ENCODE measurements around the gene STXBP3. TPM values are rescaled to one million over a fixed set of nuclear protein-coding genes. Genes with fewer than 3 reads are reported as not detected.
"Not testable (repeated sequence)": the region's sequence is repeated elsewhere in the genome, so short reads cannot be mapped to it uniquely, and the experiment has no call there.

STXBP3 gene
- polyA plus RNA-seq, 2 of the 4 experiments (the other 2 are of a cell fraction), result 30.4 to 44.8 TPM

GRCh38 chr1:108781575-108781944 is 35.1 kb downstream of the STXBP3 start:
- CTCF ChIA-PET; POLR2A ChIA-PET; H3K4me1 ChIP-seq; H3K4me2 ChIP-seq; H3K27ac ChIP-seq; FAIRE-seq; H3K4me3 ChIP-seq; DNase-seq (ENCODE audit: low read depth in 1 of 2, low spot score in 1 of 2); ATAC-seq: not testable (repeated sequence)
- WGBS (ENCODE audit: missing lambda C conversion rate), result 95% methylated on average over 1 of the region's 1 CpG
- H3K9me3 ChIP-seq, result peaks cover 15% of the 10 kb centered on the region

- 88% methylated on average over 6 of the region's 6 CpGs for WGBS (ENCODE audit: missing lambda C conversion rate)
- Histone ChIP-seq H3K4me1 (no peaks in the 10 kb centered on the region), H3K4me2 (no peak overlapping the region), H3K4me3 (no peak overlapping the region), H3K27ac (no peak overlapping the region), H3K9me3 (peaks cover 15% of the 10 kb centered on the region)
- TF ChIP-seq, protein P1, sequence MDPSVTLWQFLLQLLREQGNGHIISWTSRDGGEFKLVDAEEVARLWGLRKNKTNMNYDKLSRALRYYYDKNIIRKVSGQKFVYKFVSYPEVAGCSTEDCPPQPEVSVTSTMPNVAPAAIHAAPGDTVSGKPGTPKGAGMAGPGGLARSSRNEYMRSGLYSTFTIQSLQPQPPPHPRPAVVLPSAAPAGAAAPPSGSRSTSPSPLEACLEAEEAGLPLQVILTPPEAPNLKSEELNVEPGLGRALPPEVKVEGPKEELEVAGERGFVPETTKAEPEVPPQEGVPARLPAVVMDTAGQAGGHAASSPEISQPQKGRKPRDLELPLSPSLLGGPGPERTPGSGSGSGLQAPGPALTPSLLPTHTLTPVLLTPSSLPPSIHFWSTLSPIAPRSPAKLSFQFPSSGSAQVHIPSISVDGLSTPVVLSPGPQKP (IDR thresholded peaks at IDR 0.05; ENCODE audit: low read depth, low read length), result no peak
- peak; percentile 92 for TF ChIP-seq ZFP36 (IDR thresholded peaks at IDR 0.05; ENCODE audit: borderline replicate concordance, partially characterized antibody)
- DNase-seq (ENCODE audit: low read depth in 1 of 2, low spot score in 1 of 2) (peak in 1 of 2 experiments; percentile 10), ATAC-seq (no peak), FAIRE-seq (no peak)
- POLR2A ChIA-PET, result no interaction called here
- CTCF ChIA-PET, result no interaction called here
Measured at GRCh38 chr1:108785264-108785663, 38.8 kb downstream of the STXBP3 start.

DNA sequence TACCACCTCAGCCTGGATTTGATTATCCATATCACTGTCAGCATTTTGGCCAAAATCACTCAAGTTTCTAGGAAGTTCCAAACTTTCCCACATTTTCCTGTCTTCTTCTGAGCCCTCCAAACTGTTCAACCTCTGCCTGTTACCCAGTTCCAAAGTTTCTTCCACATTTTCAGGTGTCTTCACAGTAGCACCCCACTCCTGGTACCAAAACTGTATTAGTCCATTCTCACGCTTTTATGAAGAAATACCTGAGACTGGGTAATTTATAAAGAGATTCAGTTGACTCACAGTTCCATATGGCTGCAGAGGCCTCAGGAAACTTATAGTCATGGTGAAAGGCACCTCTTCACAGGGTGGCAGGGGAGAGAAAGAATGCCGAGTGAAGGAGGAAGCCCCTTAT is 39.4 kb downstream of the STXBP3 start:
- H3K4me2 ChIP-seq, result no peak overlapping the region
- peaks cover 15% of the 10 kb centered on the region for H3K9me3 ChIP-seq
- H3K4me1 ChIP-seq, result no peaks in the 10 kb centered on the region
- FAIRE-seq, result no peak
- ChIA-PET POLR2A (no interaction called here), CTCF (no interaction called here)
- ATAC-seq, result no peak
- H3K27ac ChIP-seq, result no peak overlapping the region
- DNase-seq (ENCODE audit: low read depth in 1 of 2, low spot score in 1 of 2), result peak in 1 of 2 experiments; percentile 1
- H3K4me3 ChIP-seq, result no peak overlapping the region
- 91% methylated on average over 2 of the region's 2 CpGs for WGBS (ENCODE audit: missing lambda C conversion rate)
- TF ChIP-seq SMC3 (IDR thresholded peaks at IDR 0.05) (no peak), TP53 (CRISPR knock-in tag; IDR thresholded peaks at IDR 0.05) (no peak)

DNA sequence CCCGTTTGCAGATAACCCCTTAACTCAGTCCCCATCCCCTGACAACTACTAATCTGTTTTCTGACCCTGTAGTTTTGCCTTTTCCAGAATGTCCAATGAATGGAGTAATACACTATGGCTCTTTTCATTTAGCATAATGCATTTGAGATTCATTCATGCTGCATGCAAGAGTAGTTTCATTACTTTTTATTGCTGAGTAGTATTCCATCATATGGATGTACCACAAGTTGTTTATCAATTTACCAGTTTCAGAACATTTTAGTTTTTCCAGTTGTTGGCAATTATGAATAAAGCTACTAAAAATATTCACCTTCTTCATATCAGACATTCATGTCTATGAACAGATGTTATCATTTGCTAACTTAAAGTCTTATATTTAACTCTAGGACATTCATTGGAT is 45.3 kb downstream of the STXBP3 start:
- DNase-seq (ENCODE audit: low read depth in 1 of 2, low spot score in 1 of 2) (no peak), FAIRE-seq (no peak), ATAC-seq (no peak)
- Histone ChIP-seq H3K9me3 (peaks cover 19% of the 10 kb centered on the region; the same call in 2 of the 3 replicates), H3K4me3 (no peak overlapping the region), H3K4me2 (no peak overlapping the region), H3K27ac (no peak overlapping the region), H3K4me1 (no peaks in the 10 kb centered on the region)
- ChIA-PET POLR2A (no interaction called here), CTCF (interaction anchor here (1.2 kb wide), 1 partner anchor 13 kb away, joined by 3 read pairs; no protein-coding TSS in a partner anchor)
- no peak for TF ChIP-seq HES2 (IDR thresholded peaks at IDR 0.05)
- TF ChIP-seq EP300 (IDR thresholded peaks at IDR 0.05), result no peak
- no peak for TF ChIP-seq CHD2 (IDR thresholded peaks at IDR 0.05; ENCODE audit: low read length, partially characterized antibody)
- TF ChIP-seq TP53 (CRISPR knock-in tag; IDR thresholded peaks at IDR 0.05), result no peak
- TF ChIP-seq MYC (IDR thresholded peaks at IDR 0.05; ENCODE audit: borderline replicate concordance, low read length), result no peak
- TF ChIP-seq RNF2 (IDR thresholded peaks at IDR 0.05; ENCODE audit: borderline replicate concordance, low read depth), result no peak
- TF ChIP-seq NPAS2 (CRISPR knock-in tag; IDR thresholded peaks at IDR 0.05; ENCODE audit: borderline replicate concordance), result no peak
- no peak for TF ChIP-seq ESRRA (IDR thresholded peaks at IDR 0.05; ENCODE audit: borderline replicate concordance, low read length)
- no peak for TF ChIP-seq GATA3 (IDR thresholded peaks at IDR 0.05; ENCODE audit: borderline replicate concordance)
- TF ChIP-seq, protein P2, sequence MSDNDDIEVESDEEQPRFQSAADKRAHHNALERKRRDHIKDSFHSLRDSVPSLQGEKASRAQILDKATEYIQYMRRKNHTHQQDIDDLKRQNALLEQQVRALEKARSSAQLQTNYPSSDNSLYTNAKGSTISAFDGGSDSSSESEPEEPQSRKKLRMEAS (IDR thresholded peaks at IDR 0.05), result no peak
- TF ChIP-seq EHF (CRISPR knock-in tag; IDR thresholded peaks at IDR 0.05), result no peak
- no peak for TF ChIP-seq ZFP36 (IDR thresholded peaks at IDR 0.05; ENCODE audit: borderline replicate concordance, partially characterized antibody)
- TF ChIP-seq NFE2L2 (conservative IDR thresholded peaks at IDR 0.05; ENCODE audit: low read length), result no peak
- TF ChIP-seq MAZ (IDR thresholded peaks at IDR 0.05; ENCODE audit: borderline replicate concordance, low read depth, low read length), result no peak
- no peak for TF ChIP-seq FOXS1 (CRISPR knock-in tag; IDR thresholded peaks at IDR 0.05)
- 57% methylated on average over 1 of the region's 1 CpG for WGBS (ENCODE audit: missing lambda C conversion rate)
